Activated naive CD4-positive, alpha-beta T cell treated with anti-CD3 and anti-CD28 coated beads for 36 hours (primary cell): ENCODE measurements around the gene RDH16. TPM values are rescaled to one million over a fixed set of nuclear protein-coding genes. Genes with fewer than 3 reads are reported as not detected.

Experiments
- total RNA-seq, 2 experiments: library from RNA; stranded (reverse); gene quantifications; one replicate each; pipeline ENCODE4 v1.2.3, GENCODE V29; 2021

The RDH16 gene
- total RNA-seq, 2 experiments from 2014 or later = 0.54 to 0.69 TPM

Other genes starting within 250 kb of the RDH16 start
- gene NACA, start 232.3 kb downstream of the RDH16 start, total RNA-seq = 1,000 to 10,000 TPM; 1,279 to 1,321 TPM
- gene PRIM1, start 205.3 kb downstream of the RDH16 start, total RNA-seq = 10 to 100 TPM; 74.9 to 75.0 TPM
- 1 to 10 TPM; 3.5 to 3.7 TPM for gene HSD17B6, start 194.3 kb downstream of the RDH16 start, total RNA-seq
- gene SDR9C7, start 23.2 kb downstream of the RDH16 start, total RNA-seq = not detected
- gene ZBTB39, start 48.9 kb upstream of the RDH16 start, total RNA-seq = 1 to 10 TPM; 5.1 to 5.5 TPM
- under 1 TPM in 1 of 2 experiments, not detected in 1; 0.48 TPM for gene TAC3, start 58.9 kb upstream of the RDH16 start, total RNA-seq
- 1 to 10 TPM; 1.4 to 1.5 TPM for gene MYO1A, start 92.5 kb upstream of the RDH16 start, total RNA-seq
- 10 to 100 TPM; 71.3 to 72.2 TPM for gene NEMP1, start 121.2 kb upstream of the RDH16 start, total RNA-seq
- 10 to 100 TPM; 18.4 to 19.1 TPM for gene NAB2, start 131.5 kb upstream of the RDH16 start, total RNA-seq
- gene STAT6, start 153.8 kb upstream of the RDH16 start, total RNA-seq = 100 to 1,000 TPM; 188 to 193 TPM
- gene LRP1, start 170.9 kb upstream of the RDH16 start, total RNA-seq = 1 to 10 TPM; 1.0 to 1.5 TPM
- not detected for gene LRP1-AS, start 190.0 kb upstream of the RDH16 start, total RNA-seq